SK-N-MC (cell line): ENCODE data around the gene POLD1.
"Not testable (repeated sequence)": the region's sequence is repeated elsewhere in the genome, so short reads cannot be mapped to it uniquely, and the experiment has no call there.

Experiments used
- DNase-seq: peaks from one replicate; pipeline ENCODE4 v3.0.0-alpha.2; 2011; ENCODE audit warnings: low read depth, low spot score
- H3K27ac ChIP-seq: fragments of 200-600 bp; sonication (generic); 2 replicates; pipeline ENCODE4 v1.5.1; 2016; ENCODE audit warnings: mixed run types
- H3K36me3 ChIP-seq: fragments of 200-600 bp; sonication (generic); 2 replicates; pipeline ENCODE4 v1.6.1; 2017; ENCODE audit warnings: antibody characterized with exemption, low read length, mixed read lengths; ENCODE audit not compliant: insufficient read depth
- H3K4me3 ChIP-seq: fragments of 200-600 bp; sonication (generic); 2 replicates; pipeline ENCODE4 v1.5.1; 2016
- H3K9ac ChIP-seq: fragments of 200-600 bp; sonication (generic); 2 replicates; pipeline ENCODE4 v1.8.0; 2017; ENCODE audit warnings: mixed run types, mixed read lengths; ENCODE audit not compliant: insufficient read length
- H3K9me3 ChIP-seq: fragments of 200-600 bp; sonication (generic); 2 replicates; pipeline ENCODE4 v1.6.1; 2017; ENCODE audit warnings: low read depth, mild to moderate bottlenecking, antibody characterized with exemption, low read length, moderate library complexity, mixed read lengths
- EZH2 ChIP-seq: fragments of 200-600 bp; sonication (generic); IDR thresholded peaks from one replicate; pipeline ENCODE4 v1.6.1; 2017; ENCODE audit warnings: antibody characterized with exemption
- FOXP2 ChIP-seq: optimal IDR thresholded peaks from 2 replicates; pipeline ENCODE3; 2011; ENCODE audit warnings: mild to moderate bottlenecking, moderate library complexity; ENCODE audit not compliant: insufficient read depth; ENCODE audit errors: extremely low read length, control extremely low read depth
- POLR2AphosphoS5 ChIP-seq: IDR thresholded peaks from 2 replicates; pipeline ENCODE4 v1.6.1; 2012; ENCODE audit warnings: mild to moderate bottlenecking, low read depth, low read length, borderline replicate concordance

The POLD1 gene

GRCh38 chr19:50435627-50436026 lies 51.5 kb downstream of the POLD1 start:
- Histone ChIP-seq H3K9me3 (no peaks in the 10 kb centered on the region), H3K9ac (no peak overlapping the region), H3K27ac (no peak overlapping the region), H3K36me3 (no peaks in the 10 kb centered on the region), H3K4me3 (no peak overlapping the region)
- DNase-seq = no peak
- TF ChIP-seq FOXP2 = no peak
- TF ChIP-seq POLR2AphosphoS5 = no peak
- TF ChIP-seq EZH2 = no peak

GRCh38 chr19:50437862-50438449 lies 53.8 kb downstream of the POLD1 start:
- no peak overlapping the region for H3K27ac ChIP-seq
- DNase-seq = no peak
- H3K9ac ChIP-seq = no peak overlapping the region
- no peaks in the 10 kb centered on the region for H3K9me3 ChIP-seq
- H3K4me3 ChIP-seq = no peak overlapping the region
- TF ChIP-seq FOXP2 (no peak), POLR2AphosphoS5 (no peak), EZH2 (no peak)
- no peaks in the 10 kb centered on the region for H3K36me3 ChIP-seq

- H3K9ac ChIP-seq, DNase-seq: not testable (repeated sequence)
Measured at GRCh38 chr19:50439130-50439529, 55.0 kb downstream of the POLD1 start.

GRCh38 chr19:50444059-50444458 lies 59.9 kb downstream of the POLD1 start:
- H3K9me3 ChIP-seq = no peaks in the 10 kb centered on the region
- TF ChIP-seq FOXP2 (no peak), POLR2AphosphoS5 (no peak), EZH2 (no peak)
- H3K36me3 ChIP-seq = no peaks in the 10 kb centered on the region
- no peak overlapping the region for H3K27ac ChIP-seq
- DNase-seq = no peak
- no peak overlapping the region for H3K4me3 ChIP-seq
- H3K9ac ChIP-seq = no peak overlapping the region

More at GRCh38 chr19:50439130-50439529, 55.0 kb downstream of the POLD1 start:
- not testable (repeated sequence) for H3K27ac ChIP-seq, H3K4me3 ChIP-seq, H3K9me3 ChIP-seq, H3K36me3 ChIP-seq

- H3K9me3 ChIP-seq = no peaks in the 10 kb centered on the region
- H3K4me3 ChIP-seq = no peak overlapping the region
- no peak overlapping the region for H3K9ac ChIP-seq
- no peaks in the 10 kb centered on the region for H3K36me3 ChIP-seq
- no peak for TF ChIP-seq EZH2
- no peak for TF ChIP-seq FOXP2
- no peak for TF ChIP-seq POLR2AphosphoS5
- H3K27ac ChIP-seq = no peak overlapping the region
- no peak for DNase-seq
Measured at GRCh38 chr19:50447053-50447452, 62.9 kb downstream of the POLD1 start.

- no peak overlapping the region for H3K27ac ChIP-seq
- TF ChIP-seq EZH2 (no peak), POLR2AphosphoS5 (no peak), FOXP2 (no peak)
- DNase-seq = no peak
- no peak overlapping the region for H3K4me3 ChIP-seq
- H3K9me3 ChIP-seq = no peaks in the 10 kb centered on the region
- H3K9ac ChIP-seq = no peak overlapping the region
- H3K36me3 ChIP-seq = no peaks in the 10 kb centered on the region
Measured at GRCh38 chr19:50447750-50448149, 63.6 kb downstream of the POLD1 start.

GRCh38 chr19:50449236-50449899 lies 65.2 kb downstream of the POLD1 start:
- Histone ChIP-seq H3K4me3 (no peak overlapping the region), H3K27ac (no peak overlapping the region), H3K36me3 (no peaks in the 10 kb centered on the region), H3K9ac (no peak overlapping the region), H3K9me3 (no peaks in the 10 kb centered on the region)
- TF ChIP-seq FOXP2 = no peak
- TF ChIP-seq POLR2AphosphoS5 = no peak
- TF ChIP-seq EZH2 = no peak
- no peak for DNase-seq

GRCh38 chr19:50450369-50451222 lies 66.4 kb downstream of the POLD1 start:
- no peaks in the 10 kb centered on the region for H3K36me3 ChIP-seq
- no peak overlapping the region for H3K27ac ChIP-seq
- H3K9ac ChIP-seq = no peak overlapping the region
- H3K4me3 ChIP-seq = no peak overlapping the region
- TF ChIP-seq FOXP2 = no peak
- TF ChIP-seq EZH2 = no peak
- DNase-seq = no peak
- H3K9me3 ChIP-seq = no peaks in the 10 kb centered on the region

- no peak for DNase-seq
- Histone ChIP-seq H3K9me3 (no peaks in the 10 kb centered on the region), H3K4me3 (no peak overlapping the region), H3K36me3 (no peaks in the 10 kb centered on the region), H3K27ac (no peak overlapping the region), H3K9ac (no peak overlapping the region)
- no peak for TF ChIP-seq EZH2
- no peak for TF ChIP-seq POLR2AphosphoS5
- TF ChIP-seq FOXP2 = no peak
Measured at GRCh38 chr19:50451223-50451534, 67.0 kb downstream of the POLD1 start.
